HEK293T (cell line): ENCODE results near the gene NXNL2.

Experiments
- CTCF ChIA-PET: fragments of 350-600 bp; formaldehyde crosslinking; extraction: SDS; loops from one replicate; lab custom pipeline; 2021; ENCODE audit warnings: antibody characterized with exemption, inconsistent platforms; lab: Yijun Ruan, JAX
- POLR2A ChIA-PET: fragments of 350-600 bp; formaldehyde crosslinking; extraction: SDS; loops from one replicate; lab custom pipeline; 2020; ENCODE audit warnings: antibody characterized with exemption, inconsistent platforms; lab: Yijun Ruan, JAX
- DNase-seq: peaks from one replicate; pipeline ENCODE4 v3.0.0; 2012; ENCODE audit warnings: mixed read lengths; ENCODE audit errors: extremely low spot score
- ARNT ChIP-seq: fragments of 450-650 bp; IDR thresholded peaks from 2 replicates; pipeline ENCODE4 v1.6.1; 2017; ENCODE audit warnings: mild to moderate bottlenecking
- BHLHE40 ChIP-seq: fragments of 450-650 bp; IDR thresholded peaks from 2 replicates; pipeline ENCODE4 v1.6.1; 2016; ENCODE audit warnings: mild to moderate bottlenecking, moderate library complexity, borderline replicate concordance
- CTBP1 ChIP-seq: fragments of 450-650 bp; IDR thresholded peaks from 2 replicates; pipeline ENCODE4 v1.6.1; 2016; ENCODE audit warnings: borderline replicate concordance
- ELF4 ChIP-seq: fragments of 450-650 bp; IDR thresholded peaks from 2 replicates; pipeline ENCODE4 v1.6.1; 2017; ENCODE audit warnings: antibody characterized with exemption
- FOXA1 ChIP-seq: fragments of 450-650 bp; IDR thresholded peaks from 2 replicates; pipeline ENCODE4 v1.6.1; 2016; ENCODE audit warnings: mild to moderate bottlenecking
- FOXK2 ChIP-seq: fragments of 450-650 bp; IDR thresholded peaks from 2 replicates; pipeline ENCODE4 v1.6.1; 2016; ENCODE audit warnings: mild to moderate bottlenecking
- FOXM1 ChIP-seq: fragments of 450-650 bp; IDR thresholded peaks from 2 replicates; pipeline ENCODE4 v1.6.1; 2017; ENCODE audit warnings: mild to moderate bottlenecking, borderline replicate concordance
- HDGF ChIP-seq: fragments of 450-650 bp; IDR thresholded peaks from 2 replicates; pipeline ENCODE4 v1.6.1; 2017; ENCODE audit warnings: antibody characterized with exemption, borderline replicate concordance
- L3MBTL2 ChIP-seq: fragments of 450-650 bp; conservative IDR thresholded peaks from 2 replicates; pipeline ENCODE4 v1.6.1; 2016; ENCODE audit warnings: mild to moderate bottlenecking
- LEF1 ChIP-seq: fragments of 450-650 bp; IDR thresholded peaks from 2 replicates; pipeline ENCODE4 v1.6.1; 2017; ENCODE audit warnings: mild to moderate bottlenecking, borderline replicate concordance
- NFRKB ChIP-seq: fragments of 450-650 bp; IDR thresholded peaks from 2 replicates; pipeline ENCODE4 v1.6.1; 2016; ENCODE audit warnings: mild to moderate bottlenecking, moderate library complexity
- PKNOX1 ChIP-seq: fragments of 450-650 bp; IDR thresholded peaks from 2 replicates; pipeline ENCODE4 v1.6.1; 2016
- SP1 ChIP-seq: fragments of 450-650 bp; IDR thresholded peaks from 2 replicates; pipeline ENCODE4 v1.6.1; 2017
- SUZ12 ChIP-seq: fragments of 450-650 bp; IDR thresholded peaks from 2 replicates; pipeline ENCODE4 v1.6.1; 2016; ENCODE audit warnings: mild to moderate bottlenecking
- TARDBP ChIP-seq: fragments of 450-650 bp; IDR thresholded peaks from 2 replicates; pipeline ENCODE4 v1.6.1; 2016
- ZNF384 ChIP-seq: fragments of 450-650 bp; IDR thresholded peaks from 2 replicates; pipeline ENCODE4 v1.6.1; 2016

The NXNL2 gene

GRCh38 chr9:88544245-88544644 is 9.3 kb downstream of the NXNL2 start:
- CTCF ChIA-PET: no interaction called here
- TF ChIP-seq HDGF: no peak
- TF ChIP-seq ZNF384: no peak
- no peak for TF ChIP-seq TARDBP
- TF ChIP-seq ARNT: no peak
- TF ChIP-seq PKNOX1: no peak
- POLR2A ChIA-PET: no interaction called here
- DNase-seq: no peak

GRCh38 chr9:88551546-88552137 is 16.7 kb downstream of the NXNL2 start:
- TF ChIP-seq HDGF (no peak), LEF1 (no peak), ZNF384 (no peak), L3MBTL2 (no peak), SUZ12 (no peak), ARNT (no peak), FOXA1 (no peak), TARDBP (no peak), FOXM1 (no peak), SP1 (no peak), FOXK2 (no peak)
- ChIA-PET CTCF (no interaction called here), POLR2A (no interaction called here)
- DNase-seq: no peak

GRCh38 chr9:88553350-88553749 is 18.4 kb downstream of the NXNL2 start:
- ChIA-PET CTCF (no interaction called here), POLR2A (no interaction called here)
- TF ChIP-seq FOXK2: no peak
- no peak for TF ChIP-seq BHLHE40
- TF ChIP-seq CTBP1: no peak
- no peak for TF ChIP-seq ARNT
- TF ChIP-seq FOXM1: no peak
- no peak for TF ChIP-seq L3MBTL2
- TF ChIP-seq HDGF: no peak
- TF ChIP-seq LEF1: no peak
- TF ChIP-seq NFRKB: no peak
- TF ChIP-seq FOXA1: no peak
- no peak for TF ChIP-seq SUZ12
- no peak for TF ChIP-seq PKNOX1
- no peak for TF ChIP-seq ELF4
- TF ChIP-seq ZNF384: no peak
- no peak for TF ChIP-seq SP1
- no peak for TF ChIP-seq TARDBP
- no peak for DNase-seq

GRCh38 chr9:88555268-88555980 is 20.4 kb downstream of the NXNL2 start:
- ChIA-PET CTCF (no interaction called here), POLR2A (no interaction called here)
- no peak for DNase-seq
- no peak for TF ChIP-seq NFRKB
- no peak for TF ChIP-seq TARDBP

DNA sequence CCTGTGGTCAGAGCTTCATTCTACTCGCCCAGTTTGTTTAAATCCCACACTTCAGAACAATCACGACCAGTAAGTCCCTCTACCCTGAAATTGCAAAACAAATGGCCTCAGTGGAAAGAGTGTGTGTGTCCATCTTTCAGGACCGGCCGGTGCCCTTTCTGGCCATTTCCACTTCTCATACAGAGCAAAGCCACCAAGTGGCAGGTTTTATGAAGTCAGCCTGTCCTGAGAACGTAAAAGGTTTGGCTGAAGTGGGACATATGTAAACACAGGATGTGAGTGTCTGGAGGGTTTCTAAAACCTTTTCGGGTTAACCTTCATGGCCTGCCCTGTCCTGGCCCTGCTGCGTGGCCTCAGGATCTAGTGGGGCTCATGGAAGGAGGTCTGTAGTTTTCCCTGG is 24.7 kb downstream of the NXNL2 start:
- TF ChIP-seq FOXM1 (no peak), ARNT (no peak), PKNOX1 (no peak)
- CTCF ChIA-PET: interaction anchor here (0.8 kb wide), 1 partner anchor 20 kb away, joined by 3 read pairs; no protein-coding TSS in a partner anchor
- no peak for DNase-seq
- POLR2A ChIA-PET: no interaction called here

GRCh38 chr9:88567870-88568269 is 32.9 kb downstream of the NXNL2 start:
- ChIA-PET CTCF (no interaction called here), POLR2A (no interaction called here)
- no peak for DNase-seq
- TF ChIP-seq SP1 (no peak), FOXA1 (no peak), HDGF (no peak), NFRKB (no peak), ELF4 (no peak), PKNOX1 (no peak), TARDBP (no peak), BHLHE40 (no peak), FOXK2 (no peak), ARNT (no peak), LEF1 (no peak), SUZ12 (no peak), CTBP1 (no peak), ZNF384 (no peak), FOXM1 (no peak), L3MBTL2 (no peak)
